Measurements from ENCODE around the gene NUTF2. TPM values are rescaled to one million over a fixed set of nuclear protein-coding genes. Genes with fewer than 3 reads are reported as not detected.

Gene NUTF2
- total and polyA plus RNA-seq, 10 of the 15 experiments (the other 5 are each of a cell fraction or from before 2014, with no cell fraction given), result 116 to 342 (median 202) TPM

GRCh38 chr16:67806428-67807147 lies 40.1 kb upstream of the NUTF2 start, which contains the start of the genes RANBP10 and TSNAXIP1 (continued):
- TF ChIP-seq BHLHE40 (IDR thresholded peaks at IDR 0.05; ENCODE audit: borderline replicate concordance in 1 of 2, low read depth in 2 of 2, low read length in 1 of 2) (peak; percentile 29 to 65; a peak in 2 of 4 replicates), USF2 (IDR thresholded peaks at IDR 0.05; ENCODE audit: borderline replicate concordance, low read depth, low read length) (no peak), SMARCA5 (IDR thresholded peaks at IDR 0.05) (no peak), KLF5 (IDR thresholded peaks at IDR 0.05; ENCODE audit: partially characterized antibody) (no peak), MXI1 (IDR thresholded peaks at IDR 0.05; ENCODE audit: low read depth, low read length) (peak; percentile 96), DPF2 (IDR thresholded peaks at IDR 0.05) (no peak; the same call in 1 of the 2 replicates), NRF1 (conservative IDR thresholded peaks at IDR 0.05; ENCODE audit: low read depth, low read length) (no peak)

GRCh38 chr16:67807148-67807682 lies 39.5 kb upstream of the NUTF2 start:
- Histone ChIP-seq H3K27me3 (replicated peaks in 1 of 2; ENCODE audit: control insufficient read depth in 2 of 2, insufficient read depth in 2 of 2, low read length in 1 of 2) (no peaks in the 10 kb centered on the region), H2AFZ (ENCODE audit: control insufficient read depth, low read depth, low read length) (peak overlapping the region; percentile 98), H3K4me3 (peak overlapping the region; percentile 84), H3K36me3 (ENCODE audit: control insufficient read depth in 2 of 2, insufficient read depth in 2 of 2, low read length in 1 of 2) (0 out of 4 replicates have a peak, but pooled peaks cover 0 to 2% of the 10 kb centered on the region in 2 experiments), H3K79me2 (ENCODE audit: control insufficient read depth, insufficient read depth, low read length) (peaks cover 34% of the 10 kb centered on the region), H3K4me2 (ENCODE audit: control insufficient read depth, insufficient read depth) (peak overlapping the region; percentile 92), H4K20me1 (ENCODE audit: control insufficient read depth, insufficient read depth) (no peaks in the 10 kb centered on the region), H3K9me3 (replicated peaks; ENCODE audit: control insufficient read depth, insufficient read depth, low read length) (no peaks in the 10 kb centered on the region), H3K27ac (ENCODE audit: control insufficient read depth, insufficient read depth) (no peak overlapping the region), H3K4me1 (ENCODE audit: control insufficient read depth, insufficient read depth, low read length) (peaks cover 16% of the 10 kb centered on the region), H3K9ac (ENCODE audit: control insufficient read depth, insufficient read depth, low read length) (no peak overlapping the region; the same call in 1 of the 2 replicates)
- in situ Hi-C loops (cut with MboI), result no loop called here
- FAIRE-seq (no peak), DNase-seq (ENCODE audit: low read depth, low spot score) (no peak), ATAC-seq (peak; percentile 10)
- intact Hi-C loops (cut with micrococcal nuclease; ENCODE audit: unreplicated experiment), result loop anchor here (2.0 kb wide), 2 partner anchors 88 to 134 kb away; partner anchors contain the start of gene GFOD2
- RAD21 ChIA-PET (ENCODE audit: unreplicated experiment), result interaction anchor here (0.8 to 3.0 kb wide), 10 partner anchors 9 to 286 kb away, joined by 3 to 18 read pairs (median 5); partner anchors contain the start of genes GFOD2, NUTF2 and PSMB10
- 31% methylated on average over 24 of the region's 24 CpGs for WGBS (ENCODE audit: insufficient coverage, insufficient replicate concordance, low lambda C conversion rate, missing lambda C conversion rate)
- CTCF ChIA-PET, result interaction anchor here (0.7 to 3.0 kb wide), 11 partner anchors 9 to 318 kb away, joined by 3 to 41 read pairs (median 4); partner anchors contain the start of gene CARMIL2
- POLR2A ChIA-PET, result interaction anchor here (0.5 to 1.3 kb wide), 12 partner anchors 9 to 277 kb away, joined by 3 to 9 read pairs (median 4); partner anchors contain the start of genes NFATC3 and NUTF2
- SMC1A ChIA-PET (ENCODE audit: uncharacterized antibody, unreplicated experiment), result interaction anchor here (0.6 to 2.0 kb wide), 11 partner anchors 8 to 313 kb away, joined by 3 to 13 read pairs (median 3); no protein-coding TSS in a partner anchor
- BruUV-seq (replicated peaks), result no TSS peak
- TF ChIP-seq KDM1A (IDR thresholded peaks at IDR 0.05; ENCODE audit: borderline replicate concordance), result no peak
- peak; percentile 8; the same call in 1 of the 2 replicates for TF ChIP-seq ASH2L (IDR thresholded peaks at IDR 0.05; ENCODE audit: borderline replicate concordance, low read depth)
- no peak for TF ChIP-seq POLR2A (IDR thresholded peaks at IDR 0.05; ENCODE audit: low read depth, low read length)
- no peak for TF ChIP-seq IKZF1 (conservative IDR thresholded peaks at IDR 0.05)
- no peak for TF ChIP-seq E4F1 (IDR thresholded peaks at IDR 0.05; ENCODE audit: borderline replicate concordance, partially characterized antibody)
- TF ChIP-seq STAT1 (conservative IDR thresholded peaks at IDR 0.05), result no peak
- no peak for TF ChIP-seq IRF3 (IDR thresholded peaks at IDR 0.05)
- no peak for TF ChIP-seq ZNF24 (IDR thresholded peaks at IDR 0.05)
- no peak for TF ChIP-seq LARP7 (IDR thresholded peaks at IDR 0.05)
- TF ChIP-seq DPF2 (IDR thresholded peaks at IDR 0.05), result 0 out of 2 replicates have a peak, but pooled peaks have one; percentile 16
- no peak for TF ChIP-seq BHLHE40 (IDR thresholded peaks at IDR 0.05; ENCODE audit: borderline replicate concordance in 1 of 2, low read depth in 2 of 2, low read length in 1 of 2)

All from GM12878 (cell line).